RKO (cell line): ENCODE data around the gene ADGRB3.
"Not testable (repeated sequence)": the region's sequence is repeated elsewhere in the genome, so short reads cannot be mapped to it uniquely, and the experiment has no call there.

Experiments used
- DNase-seq: peaks from one replicate; pipeline ENCODE4 v3.0.0-alpha.2; 2016; ENCODE audit warnings: low spot score

ADGRB3 gene

GRCh38 chr6:68740828-68741500 is 105.9 kb downstream of the ADGRB3 start:
- no peak for DNase-seq

DNA sequence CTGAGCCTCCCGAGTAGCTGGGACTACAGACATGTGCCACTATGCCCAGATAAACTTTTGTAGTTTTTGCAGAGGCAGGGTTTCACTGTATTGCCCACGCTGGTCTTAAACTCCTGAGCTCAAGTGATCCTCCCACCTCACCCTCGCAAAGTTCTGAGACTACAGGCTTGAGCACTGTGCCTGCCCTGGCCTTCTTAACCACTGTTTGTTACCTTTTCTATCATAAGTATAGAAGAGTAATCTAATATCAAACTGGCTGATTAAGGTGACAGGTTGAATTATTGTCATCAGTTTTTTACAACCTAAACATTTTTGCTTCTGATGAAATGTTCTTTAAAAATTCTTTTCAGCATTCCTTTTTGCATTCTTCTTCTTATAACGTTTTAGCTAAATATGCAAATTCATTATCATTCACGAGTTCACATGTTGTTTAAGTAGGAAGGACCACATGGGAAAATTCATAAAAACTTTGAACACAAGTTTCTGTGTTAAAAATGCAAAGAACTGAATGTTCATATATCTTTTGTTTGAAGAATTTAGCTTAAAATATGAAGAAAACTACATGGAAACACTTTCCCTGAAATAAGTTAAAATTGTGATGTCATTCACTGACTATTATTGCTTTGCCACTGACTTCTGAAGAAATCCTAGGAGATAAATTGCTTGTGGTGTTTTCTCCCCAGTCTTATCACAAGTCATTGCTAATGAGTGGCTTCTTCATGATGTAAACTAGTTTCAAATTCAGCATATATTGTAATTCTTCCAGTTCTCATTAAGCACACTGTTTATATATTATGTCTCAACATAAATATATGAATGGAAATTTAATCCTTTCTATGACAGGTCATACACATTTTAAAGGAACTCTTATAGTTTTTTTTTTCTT is 106.7 kb downstream of the ADGRB3 start:
- DNase-seq: no peak

DNA sequence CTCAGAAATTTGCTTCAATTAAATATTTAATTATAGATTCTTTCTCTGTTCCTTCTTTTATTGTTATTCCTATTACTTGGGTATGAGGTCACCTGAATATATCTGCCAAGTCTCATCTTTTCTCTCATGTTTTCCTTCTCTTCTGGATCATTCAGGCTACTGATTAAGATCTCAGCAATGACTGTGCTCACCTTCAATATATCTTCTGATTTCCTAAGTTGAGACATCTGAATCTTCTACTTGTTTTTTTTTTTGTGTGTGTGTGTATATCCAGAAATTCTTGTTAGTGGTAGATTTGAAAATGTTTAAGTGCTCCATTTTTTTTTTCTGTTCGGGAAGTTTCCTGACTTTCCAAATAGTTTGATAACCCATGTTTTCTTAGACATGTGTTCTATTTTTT is 108.0 kb downstream of the ADGRB3 start:
- DNase-seq: no peak

DNA sequence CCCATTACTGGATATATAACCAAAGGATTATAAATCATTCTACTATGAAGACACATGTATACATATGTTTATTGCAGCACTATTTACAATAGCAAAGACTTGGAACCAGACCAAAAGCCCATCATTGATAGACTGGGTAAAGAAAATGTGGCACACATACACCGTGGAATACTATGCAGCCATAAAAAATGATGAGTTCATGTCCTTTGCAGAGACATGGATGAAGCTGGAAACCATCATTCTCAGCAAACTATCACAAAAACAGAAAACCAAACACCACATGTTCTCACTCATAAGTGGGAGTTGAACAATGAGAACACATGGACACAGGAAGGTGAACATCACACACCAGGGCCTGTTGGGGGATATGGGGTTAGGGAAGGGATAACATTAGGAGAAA is 109.3 kb downstream of the ADGRB3 start:
- DNase-seq: not testable (repeated sequence)

DNA sequence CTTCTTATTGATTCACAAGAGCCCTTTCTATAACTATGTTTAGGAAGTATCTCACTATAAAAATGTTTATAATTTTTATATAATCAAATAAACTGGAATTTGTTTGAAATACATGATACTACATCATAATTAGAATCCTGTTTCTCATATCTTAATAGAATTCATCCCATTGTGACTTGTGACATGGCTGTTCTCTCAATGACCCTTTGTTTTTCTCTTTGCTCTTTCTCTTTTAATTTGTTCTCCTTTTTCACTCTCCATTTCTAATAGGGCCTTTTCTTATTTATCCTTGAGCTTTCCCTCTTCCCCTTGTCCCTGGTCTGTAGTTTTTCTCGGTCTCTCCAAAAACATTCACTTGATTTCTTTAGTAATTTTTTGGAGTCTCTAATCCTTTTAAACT is 111.3 kb downstream of the ADGRB3 start:
- DNase-seq: no peak

GRCh38 chr6:68747110-68747790 is 112.2 kb downstream of the ADGRB3 start:
- DNase-seq: no peak

GRCh38 chr6:68747832-68748231 is 112.8 kb downstream of the ADGRB3 start:
- not testable (repeated sequence) for DNase-seq

DNA sequence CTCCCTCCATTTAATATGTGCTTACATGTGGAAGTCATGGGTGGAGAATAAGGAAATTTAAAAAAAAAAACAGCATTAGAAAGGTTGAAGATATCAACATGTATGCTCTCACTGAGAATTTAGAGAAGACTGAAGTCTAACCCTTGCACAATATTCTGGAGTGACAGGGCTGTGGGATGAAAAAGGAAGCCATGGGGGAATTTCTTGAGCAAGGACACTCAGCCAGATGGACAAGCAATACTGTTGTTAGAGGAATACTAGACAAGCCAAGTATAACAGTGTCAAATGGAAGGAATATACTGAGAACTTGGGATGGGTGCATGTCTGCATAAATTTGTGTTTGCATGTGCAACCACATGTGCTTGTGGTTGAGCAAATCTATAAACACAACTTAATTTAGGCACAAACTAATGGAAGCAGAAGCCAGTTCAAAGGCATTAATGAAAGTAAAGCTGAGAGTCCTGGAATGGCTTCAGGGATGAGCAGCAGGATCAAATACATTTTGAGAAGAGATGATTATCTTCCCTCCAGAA is 119.7 kb downstream of the ADGRB3 start:
- DNase-seq: no peak

- DNase-seq: no peak
Observed at GRCh38 chr6:68756454-68757375, 121.6 kb downstream of the ADGRB3 start.

- no peak for DNase-seq
Observed at GRCh38 chr6:68757821-68758220, 122.7 kb downstream of the ADGRB3 start.

DNA sequence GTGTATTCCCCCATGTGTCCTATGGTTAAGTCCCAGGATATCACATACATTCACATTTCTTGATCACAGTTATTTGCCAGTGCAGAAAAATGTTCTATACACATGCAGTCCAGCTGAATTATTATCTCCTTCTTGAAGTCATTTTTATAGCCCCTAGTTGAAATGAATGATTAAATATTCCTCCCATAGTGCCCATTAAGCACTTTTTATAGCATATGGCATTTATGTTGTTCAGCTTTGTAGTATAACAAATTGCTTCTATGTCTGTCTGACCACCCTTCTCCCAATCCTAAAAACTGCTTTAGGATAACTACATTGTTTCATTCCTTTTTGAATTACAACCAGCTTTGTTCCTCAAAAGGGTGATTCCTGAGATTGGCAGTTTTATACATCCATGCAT is 123.5 kb downstream of the ADGRB3 start:
- no peak for DNase-seq

DNA sequence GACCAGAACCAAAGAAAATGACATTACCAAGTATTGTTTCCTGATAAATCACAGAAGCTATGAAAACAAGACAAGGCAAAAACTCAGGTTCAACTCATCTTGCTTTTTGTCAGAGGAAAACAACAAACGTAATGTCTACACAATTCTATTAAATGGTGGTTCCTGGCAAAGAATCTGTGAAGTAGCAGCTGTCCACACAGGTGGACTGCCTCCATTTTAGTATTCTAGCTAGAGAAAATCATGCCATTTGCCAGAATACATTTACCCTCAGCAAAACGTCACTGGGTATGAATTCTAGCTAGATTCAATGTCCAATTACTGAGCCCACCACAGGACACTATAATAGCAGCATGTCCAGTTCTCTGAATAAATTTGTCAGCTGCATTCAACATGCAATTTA is 125.4 kb downstream of the ADGRB3 start:
- DNase-seq: no peak

DNA sequence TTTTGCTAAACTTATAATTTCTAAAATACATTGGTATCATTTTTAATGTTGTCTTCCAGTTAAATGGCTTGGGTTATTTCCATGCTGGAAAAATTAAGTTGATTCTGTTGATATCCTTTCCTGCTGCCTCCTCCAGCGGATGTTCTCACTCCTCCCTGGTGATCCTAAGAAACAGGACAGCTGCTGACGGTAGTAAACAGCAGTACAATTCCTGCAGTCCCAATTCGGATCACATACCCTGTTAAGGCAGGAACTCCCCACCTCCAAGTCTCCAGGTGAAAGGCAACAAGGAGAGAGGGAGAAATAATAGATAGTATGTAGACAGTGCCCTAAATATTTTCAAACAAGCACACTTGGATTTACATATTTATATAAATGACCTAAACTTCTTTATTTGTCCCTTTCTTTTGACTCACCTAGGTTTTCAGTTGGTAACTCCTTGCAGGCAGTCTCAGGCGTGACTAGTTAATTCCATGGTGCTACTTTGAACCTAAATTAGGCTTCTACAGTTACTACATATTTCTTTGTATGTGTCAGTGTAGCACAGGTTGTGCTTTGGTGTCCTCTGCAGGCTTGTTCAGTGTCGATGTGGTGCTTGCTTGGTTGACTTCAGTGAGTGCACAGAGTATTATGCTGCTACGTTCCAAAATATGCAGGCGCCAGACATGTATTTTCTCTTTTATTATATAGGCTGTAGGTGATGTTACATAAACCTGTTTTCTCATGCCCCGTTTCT is 126.0 kb downstream of the ADGRB3 start:
- no peak for DNase-seq

GRCh38 chr6:68761985-68762384 is 126.9 kb downstream of the ADGRB3 start:
- no peak for DNase-seq

DNA sequence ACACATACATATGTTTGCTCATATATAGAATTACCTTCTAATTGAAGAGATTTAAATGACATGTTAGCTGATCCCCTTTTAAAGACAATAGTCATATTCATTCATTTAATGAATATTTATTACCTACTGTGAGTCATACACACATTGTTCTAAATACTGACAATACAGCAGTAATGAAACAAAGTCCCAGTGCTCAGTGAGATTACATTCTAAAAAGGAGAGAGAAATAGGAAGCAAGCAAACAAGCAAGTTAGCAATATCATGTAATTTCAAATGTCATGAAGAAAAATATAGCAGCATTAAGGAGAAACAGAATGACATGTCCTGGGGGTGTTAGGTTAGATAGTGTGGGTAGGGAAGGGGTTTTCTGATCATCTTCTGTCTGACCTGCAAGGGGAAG is 136.3 kb downstream of the ADGRB3 start:
- DNase-seq: no peak

GRCh38 chr6:68774843-68775242 is 139.8 kb downstream of the ADGRB3 start:
- no peak for DNase-seq

DNA sequence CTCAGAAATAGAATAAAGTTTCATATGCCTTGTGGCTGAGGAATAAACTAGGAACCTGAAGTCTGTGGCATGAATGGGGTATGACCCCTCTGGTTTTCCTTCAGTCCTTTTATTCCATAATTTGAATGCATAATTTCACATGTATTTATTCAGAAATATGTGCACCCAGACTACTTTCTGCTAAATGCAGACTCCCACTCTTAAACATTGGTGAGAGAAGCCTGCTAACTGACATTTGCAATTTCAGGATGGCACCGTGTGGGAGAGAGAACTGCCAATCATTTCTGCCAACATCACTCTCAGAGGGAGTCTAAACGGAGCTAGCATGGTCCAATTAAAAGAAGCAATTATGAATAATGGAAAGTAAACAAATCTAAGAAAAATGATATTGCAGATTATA is 141.3 kb downstream of the ADGRB3 start:
- no peak for DNase-seq

DNA sequence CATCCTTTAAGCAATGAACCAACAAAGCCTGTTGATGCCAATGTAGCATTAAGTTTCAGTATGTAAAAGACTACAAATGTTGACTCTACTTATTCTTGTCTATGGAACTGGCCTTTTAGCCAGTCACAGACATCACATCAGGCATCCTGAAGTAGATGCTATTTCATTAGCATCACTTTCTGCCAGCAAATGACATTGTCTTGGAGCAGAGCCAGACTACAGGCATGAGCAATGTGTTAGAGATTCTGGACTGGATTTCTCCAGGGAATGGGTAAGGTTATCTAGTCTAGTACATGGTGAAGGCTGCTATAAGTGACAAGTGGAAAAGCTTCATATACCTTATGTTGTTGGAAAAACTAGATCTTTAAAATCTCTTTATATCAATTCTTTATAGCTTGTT is 142.9 kb downstream of the ADGRB3 start:
- DNase-seq: peak; percentile 72

DNA sequence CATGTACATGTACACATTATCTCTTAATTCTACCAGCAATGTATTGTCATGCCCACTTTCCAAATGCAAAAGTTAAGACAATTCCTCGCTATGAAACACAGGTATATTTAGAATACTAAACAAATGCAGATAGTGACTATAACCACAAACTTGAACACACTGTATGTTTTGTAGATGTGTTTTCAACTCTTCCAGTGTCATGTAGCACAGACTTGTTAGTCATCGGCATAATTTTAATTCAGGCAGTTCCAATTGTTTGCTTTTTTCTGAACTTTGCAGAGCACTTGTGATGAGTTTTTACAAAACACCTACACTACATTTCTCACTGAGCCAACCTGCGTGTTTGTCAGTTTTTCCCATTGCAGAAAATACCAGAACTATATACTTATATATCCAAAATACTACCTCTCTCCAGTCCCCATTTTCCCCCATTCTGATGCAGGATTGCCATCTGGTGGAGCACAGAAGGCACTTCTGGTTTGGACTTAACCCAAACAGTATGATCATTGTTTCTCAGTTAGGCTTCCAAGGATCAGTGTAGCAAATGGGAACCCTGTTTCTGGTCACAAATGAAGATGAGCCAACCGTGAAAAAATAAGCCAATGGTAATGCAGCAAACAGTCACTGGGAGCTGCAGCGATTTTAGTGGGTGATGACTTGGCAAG is 143.4 kb downstream of the ADGRB3 start:
- peak; percentile 73 for DNase-seq

DNA sequence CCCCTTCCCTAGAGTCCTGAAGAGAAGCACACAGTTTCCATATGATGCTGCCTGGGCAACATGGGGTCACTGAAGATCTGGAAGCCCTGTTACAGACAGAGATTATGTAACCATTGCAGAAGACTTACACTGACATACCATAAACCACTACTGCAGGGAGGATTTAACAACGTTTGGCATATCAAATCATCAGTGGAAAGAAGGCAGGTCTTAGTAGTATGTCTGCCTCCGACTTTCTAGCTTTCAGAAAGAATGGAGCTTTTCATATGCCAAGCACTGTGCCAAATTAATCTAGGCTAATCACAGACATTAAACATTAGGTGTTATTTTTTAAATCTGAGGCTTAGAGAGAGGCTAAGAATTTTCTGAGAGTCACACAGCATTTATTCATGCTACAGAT is 144.3 kb downstream of the ADGRB3 start:
- DNase-seq: no peak
